GM11168 (cell line): Measurements from ENCODE around the gene CDC42EP4.

Experiments
- in situ Hi-C: fragments of 300-500 bp; cut with MboI; formaldehyde crosslinking; loops from one replicate; pipeline ENCODE4 v1.12.0; 2022; ENCODE audit warnings: low sequenced_read_pairs; ENCODE audit not compliant: unreplicated experiment

The CDC42EP4 gene

GRCh38 chr17:73304971-73305812 lies 6.6 kb downstream of the CDC42EP4 start:
- in situ Hi-C loops: no loop called here

- in situ Hi-C loops: no loop called here
Measured at GRCh38 chr17:73304438-73304837, 7.4 kb downstream of the CDC42EP4 start.

GRCh38 chr17:73302189-73302588 lies 9.6 kb downstream of the CDC42EP4 start:
- in situ Hi-C loops: no loop called here

- in situ Hi-C loops: no loop called here
Measured at GRCh38 chr17:73301369-73301768, 10.4 kb downstream of the CDC42EP4 start.

- in situ Hi-C loops: no loop called here
Measured at GRCh38 chr17:73300392-73300791, 11.4 kb downstream of the CDC42EP4 start.

- in situ Hi-C loops: no loop called here
Measured at GRCh38 chr17:73297934-73298861, 13.6 kb downstream of the CDC42EP4 start.

GRCh38 chr17:73293480-73293911 lies 18.3 kb downstream of the CDC42EP4 start:
- in situ Hi-C loops: no loop called here

GRCh38 chr17:73293031-73293430 lies 18.8 kb downstream of the CDC42EP4 start:
- in situ Hi-C loops: no loop called here

- in situ Hi-C loops: no loop called here
Measured at GRCh38 chr17:73292031-73292531, 19.7 kb downstream of the CDC42EP4 start.

GRCh38 chr17:73291260-73291801 lies 20.5 kb downstream of the CDC42EP4 start:
- in situ Hi-C loops: no loop called here

- in situ Hi-C loops: no loop called here
Measured at GRCh38 chr17:73290399-73291259, 21.2 kb downstream of the CDC42EP4 start.

GRCh38 chr17:73289549-73290254 lies 22.1 kb downstream of the CDC42EP4 start:
- in situ Hi-C loops: no loop called here

GRCh38 chr17:73288534-73289302 lies 23.1 kb downstream of the CDC42EP4 start:
- in situ Hi-C loops: no loop called here

GRCh38 chr17:73286863-73287296 lies 24.9 kb downstream of the CDC42EP4 start:
- in situ Hi-C loops: no loop called here

- in situ Hi-C loops: no loop called here
Measured at GRCh38 chr17:73285916-73286862, 25.6 kb downstream of the CDC42EP4 start.

- in situ Hi-C loops: no loop called here
Measured at GRCh38 chr17:73285603-73285908, 26.2 kb downstream of the CDC42EP4 start.

GRCh38 chr17:73284906-73285602 lies 26.7 kb downstream of the CDC42EP4 start:
- in situ Hi-C loops: no loop called here
